Activated CD4-positive, alpha-beta T cell treated with anti-CD3 and anti-CD28 coated beads for 4 hours (primary cell): ENCODE data around the gene VPS13D.

Experiments used
- DNase-seq, 2 donors: peaks; one replicate each; pipeline ENCODE4 v3.0.0-alpha.2; 2020

Gene VPS13D

DNA sequence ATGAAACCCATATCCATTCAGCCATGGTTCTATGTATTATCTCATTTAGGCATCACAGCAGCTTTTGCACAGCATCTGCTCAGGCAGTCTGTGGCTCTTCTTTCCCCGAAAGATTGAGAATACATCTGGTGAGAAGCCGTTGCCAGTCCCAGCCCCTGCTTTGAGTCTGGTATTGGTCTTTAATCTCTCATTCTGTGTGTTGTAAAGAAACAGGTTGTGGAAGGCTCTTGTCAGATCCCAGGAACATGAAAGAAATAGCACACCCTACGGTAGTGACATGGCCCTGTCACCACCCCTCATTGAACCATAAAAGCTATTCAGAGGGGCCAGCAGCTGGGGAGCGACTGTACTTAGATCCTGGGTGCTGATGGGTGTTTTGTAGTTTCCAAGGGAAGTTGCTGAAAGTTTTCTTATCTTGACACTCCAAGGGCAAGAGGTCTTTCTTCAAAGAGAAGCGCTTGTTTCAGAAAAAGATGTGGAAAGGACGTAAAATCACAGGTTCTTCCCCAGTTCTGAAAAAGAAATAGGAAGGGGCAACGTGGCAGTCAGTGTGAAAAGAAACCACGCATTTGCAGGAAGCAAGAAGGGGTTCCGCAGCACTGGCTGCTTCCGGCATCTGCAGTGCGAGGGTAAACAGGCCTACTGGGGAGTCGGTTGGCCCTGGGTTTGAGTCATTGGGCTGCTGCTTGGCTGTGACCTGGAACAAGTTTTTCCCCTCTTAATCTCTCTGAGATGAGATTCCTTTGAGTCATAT is 243.1 kb downstream of the VPS13D start:
- peak; percentile 77 to 81 for DNase-seq

DNA sequence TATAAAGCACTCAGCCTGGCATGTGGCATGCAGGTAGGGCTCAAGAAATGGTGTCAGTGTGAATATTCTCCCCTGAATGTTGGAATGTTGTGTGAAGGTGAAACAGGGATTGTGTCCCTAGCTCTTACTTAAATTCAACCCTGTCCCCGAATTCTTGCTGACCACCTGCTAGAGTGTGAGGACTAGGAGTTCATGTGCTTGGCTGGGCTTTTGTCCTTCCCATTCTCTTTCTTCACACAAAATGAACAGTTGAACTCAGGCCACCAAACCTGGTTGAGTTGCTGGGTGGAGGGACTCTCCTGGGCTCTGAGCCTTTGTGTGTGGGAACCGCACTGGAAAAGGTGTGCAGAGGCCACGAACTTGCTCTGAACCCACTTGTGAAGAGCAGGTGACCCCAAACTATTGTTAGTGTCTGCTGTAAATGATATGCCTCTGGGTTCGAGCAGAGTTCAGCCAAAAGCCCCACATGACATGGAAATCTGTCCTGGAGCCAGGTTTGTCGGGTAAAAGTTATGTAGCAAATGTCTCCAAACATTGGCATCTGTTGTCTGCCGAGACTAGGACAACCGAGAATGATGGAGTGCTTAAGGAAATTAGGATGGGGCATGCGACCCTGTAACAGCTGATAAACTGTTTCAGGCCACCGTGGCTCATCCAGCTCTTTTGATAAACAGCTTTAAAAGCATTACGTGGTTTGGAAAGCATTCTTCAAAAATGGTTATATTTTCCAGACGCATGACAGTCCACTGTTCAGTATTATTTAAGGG is 243.9 kb downstream of the VPS13D start:
- DNase-seq: no peak

DNA sequence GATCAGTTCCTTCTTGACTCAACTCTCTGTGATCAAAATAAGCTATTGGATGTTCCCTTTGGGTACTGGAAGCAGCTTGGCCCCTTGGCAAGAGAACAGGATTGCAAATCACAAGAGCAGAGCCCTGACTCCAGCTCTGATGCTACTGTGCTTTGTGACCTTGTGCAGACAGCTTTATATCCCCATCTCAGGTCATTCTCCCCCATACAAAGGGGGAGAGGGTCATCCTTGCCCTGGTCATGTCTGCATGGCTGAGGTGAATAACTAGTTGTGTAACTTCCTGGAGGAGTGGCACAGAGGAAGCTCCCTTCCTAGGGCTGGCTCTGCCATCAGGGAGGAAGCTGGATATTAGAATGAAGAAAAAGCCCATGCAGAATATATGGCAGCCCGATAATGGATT is 245.3 kb downstream of the VPS13D start:
- no peak for DNase-seq

DNA sequence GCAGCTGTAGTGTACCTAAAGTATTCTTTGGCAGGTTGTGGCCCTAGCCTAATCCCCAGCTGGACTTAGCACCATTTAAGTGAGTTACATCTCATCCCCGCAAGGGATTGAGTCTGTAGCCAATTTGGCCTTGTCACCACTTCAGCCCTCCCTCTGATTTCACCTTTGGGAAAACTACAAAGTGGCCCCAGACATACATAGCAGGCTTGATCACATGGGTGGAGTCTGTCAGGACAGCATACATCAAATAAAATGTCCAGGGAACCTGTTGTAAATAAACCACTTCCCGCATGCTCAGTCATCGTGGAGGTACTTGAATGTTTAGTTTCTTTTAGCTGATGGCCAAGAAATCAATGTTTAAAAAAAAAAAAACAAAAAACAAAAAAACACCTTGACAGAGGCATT is 245.7 kb downstream of the VPS13D start:
- no peak for DNase-seq

- DNase-seq: no peak
Measured at GRCh38 chr1:12475947-12476346, 246.1 kb downstream of the VPS13D start.

GRCh38 chr1:12477314-12477713 is 247.5 kb downstream of the VPS13D start:
- no peak for DNase-seq

- DNase-seq: no peak
Measured at GRCh38 chr1:12477936-12478611, 248.2 kb downstream of the VPS13D start.

- DNase-seq: peak; percentile 18 to 26
Measured at GRCh38 chr1:12478612-12478985, 248.8 kb downstream of the VPS13D start.

DNA sequence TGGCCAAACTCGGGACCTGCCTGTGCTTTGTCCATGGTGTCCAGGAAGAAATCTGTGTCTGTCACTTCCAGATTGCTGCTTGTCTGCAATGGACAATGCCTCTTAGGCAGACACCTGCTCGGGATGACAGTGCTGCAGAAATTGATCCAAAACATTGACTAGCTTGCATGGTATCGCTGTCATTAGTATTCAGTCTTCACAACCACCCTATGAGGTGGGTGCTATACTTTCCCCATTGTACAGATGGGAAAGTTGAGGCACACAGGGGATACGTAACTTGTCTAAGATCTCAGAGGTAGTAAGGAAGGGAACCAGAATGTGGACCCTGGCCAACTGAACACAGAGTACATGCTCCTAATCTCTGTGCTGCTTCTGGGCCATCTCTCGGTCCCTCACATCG is 249.5 kb downstream of the VPS13D start:
- no peak for DNase-seq

DNA sequence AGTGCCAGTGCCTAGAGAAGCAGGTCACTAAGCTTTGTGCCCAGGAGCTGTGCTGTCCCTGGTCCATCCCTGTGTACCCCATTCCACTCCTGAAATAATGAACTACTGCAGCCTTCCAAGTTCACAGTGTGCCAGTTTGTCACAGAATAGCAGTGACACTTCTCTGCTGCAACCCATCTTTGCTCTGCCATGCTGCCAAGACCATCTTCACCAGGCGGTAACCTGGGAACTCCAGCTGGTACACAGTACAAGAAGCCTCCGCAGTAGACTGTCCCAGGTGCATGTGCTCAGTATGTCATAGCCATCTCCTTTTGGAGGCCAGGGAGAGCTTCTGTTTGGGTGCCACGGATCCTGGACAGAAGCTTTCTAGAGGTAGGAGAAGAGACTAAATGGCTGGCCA is 250.2 kb downstream of the VPS13D start:
- DNase-seq: no peak

GRCh38 chr1:12480748-12481362 is 251.0 kb downstream of the VPS13D start:
- peak; percentile 20 to 29 for DNase-seq

DNA sequence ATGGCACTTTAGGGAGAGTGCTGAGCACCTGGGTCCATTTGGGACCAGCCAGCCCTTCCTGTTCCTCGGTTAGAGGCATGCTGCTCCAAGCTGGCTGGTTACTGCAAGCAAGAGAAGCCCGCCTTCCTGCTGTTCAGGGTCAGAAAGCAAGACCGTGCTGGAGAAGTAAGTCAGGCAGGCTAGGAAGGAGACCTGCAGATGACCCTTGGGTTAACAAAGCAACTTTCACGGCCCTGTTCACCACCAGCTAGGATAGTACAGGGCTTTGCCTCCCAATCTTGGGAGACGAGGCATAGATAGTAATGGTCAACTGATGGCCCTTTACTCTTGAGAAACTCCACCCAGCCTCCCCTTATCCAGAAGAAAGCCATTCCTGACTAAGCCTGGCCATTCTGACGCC is 252.1 kb downstream of the VPS13D start:
- DNase-seq: no peak

- no peak for DNase-seq
Measured at GRCh38 chr1:12482988-12483387, 253.2 kb downstream of the VPS13D start.

DNA sequence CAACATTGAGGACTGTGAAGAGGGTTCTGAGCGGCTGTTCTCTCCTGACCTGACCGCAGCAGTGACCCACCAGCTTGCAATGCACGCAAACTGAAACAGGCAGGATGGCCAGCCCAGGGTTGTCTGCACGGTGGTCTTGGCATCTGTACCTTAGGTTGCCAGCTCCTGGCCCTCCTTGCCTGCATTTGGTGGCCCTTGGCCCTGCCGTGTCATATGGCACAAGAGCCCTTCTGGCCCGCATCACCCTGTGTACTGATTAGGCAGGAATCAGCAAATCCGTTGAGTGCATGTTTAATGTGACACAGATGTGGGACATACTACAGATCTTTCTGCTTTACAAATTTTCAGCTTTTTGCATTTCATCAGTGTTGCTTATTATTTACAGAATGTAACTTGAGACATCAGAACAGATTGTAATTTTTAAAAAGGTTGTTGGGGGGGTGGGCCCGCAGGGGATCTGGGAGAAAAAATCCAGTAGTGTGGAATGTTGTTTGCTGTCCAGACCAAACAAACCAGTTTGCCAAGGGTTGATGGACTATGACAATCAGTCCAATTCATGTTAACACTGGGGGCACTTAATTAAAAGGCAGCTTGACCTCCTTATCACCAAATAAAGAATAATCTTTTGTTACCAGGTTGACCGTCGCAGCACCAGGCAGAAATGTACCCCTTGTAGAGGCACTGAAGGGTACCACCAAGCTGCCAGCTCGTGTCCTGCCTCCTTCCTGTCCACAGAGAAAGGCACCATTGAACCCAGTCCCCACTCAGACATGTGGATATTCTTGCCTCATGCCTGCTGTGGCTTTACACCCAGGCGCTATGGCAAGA is 255.6 kb downstream of the VPS13D start:
- DNase-seq: no peak

- DNase-seq: no peak
Measured at GRCh38 chr1:12486059-12486341, 256.2 kb downstream of the VPS13D start.

- DNase-seq: no peak
Measured at GRCh38 chr1:12486401-12487005, 256.7 kb downstream of the VPS13D start.

GRCh38 chr1:12487520-12487919 is 257.7 kb downstream of the VPS13D start:
- DNase-seq: no peak

- no peak for DNase-seq
Measured at GRCh38 chr1:12488666-12489354, 259.0 kb downstream of the VPS13D start.

DNA sequence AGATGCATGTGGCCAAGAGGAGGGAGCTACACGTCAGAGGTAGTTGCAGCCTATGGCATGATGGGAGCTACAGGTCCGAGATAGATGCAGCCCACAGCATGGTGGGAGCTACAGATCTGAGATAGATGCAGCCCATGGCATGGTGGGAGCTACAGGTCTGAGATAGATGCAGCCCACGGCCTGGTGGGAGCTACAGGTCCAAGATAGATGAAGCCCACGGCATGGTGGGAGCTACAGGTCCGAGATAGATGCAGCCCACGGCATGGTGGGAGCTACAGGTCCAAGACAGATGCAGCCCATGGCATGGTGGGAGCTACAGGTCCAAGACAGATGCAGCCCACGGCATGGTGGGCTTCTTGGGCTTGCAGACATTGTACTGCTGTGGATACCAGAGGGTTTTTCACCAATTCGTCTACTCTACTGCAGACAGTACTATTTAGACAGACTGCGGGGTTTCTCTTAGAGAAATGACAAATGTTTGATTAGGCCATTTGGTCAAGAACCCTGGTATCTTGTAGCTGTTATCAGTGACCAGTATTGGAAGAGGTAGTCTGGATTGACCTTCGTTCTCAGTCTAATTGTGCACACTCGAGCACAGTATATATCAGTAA is 260.8 kb downstream of the VPS13D start:
- DNase-seq: no peak

- no peak for DNase-seq
Measured at GRCh38 chr1:12491656-12492055, 261.8 kb downstream of the VPS13D start.

GRCh38 chr1:12495725-12496124 is 265.9 kb downstream of the VPS13D start:
- DNase-seq: no peak
